Adrenal gland (tissue), 12 donors: ENCODE data around the gene OLAH. TPM values are rescaled to one million over a fixed set of nuclear protein-coding genes. Genes with fewer than 3 reads are reported as not detected.
A peak's percentile ranks its signal among the peaks of the same experiment; 100 is the strongest.
"Not testable (repeated sequence)": the region's sequence is repeated elsewhere in the genome, so short reads cannot be mapped to it uniquely, and the experiment has no call there.

Experiments
- DNase-seq, 7 donors: peaks; one replicate each; pipeline ENCODE4 v3.0.0-alpha.2; 2019 to 2020
- H3K27ac ChIP-seq, 5 donors: fragments of 200-600 bp; sonication (generic) in 4 of 5; 1 replicate in 3 of 5; 2 replicates in 2 of 5; pipeline versions ENCODE4 v1.5.1 to v1.8.0; 2016 to 2020; ENCODE audit warnings: mild to moderate bottlenecking in 1 of 5
- H3K27me3 ChIP-seq: fragments of 200-600 bp; 2 replicates; pipeline ENCODE4 v1.8.0; 2021
- H3K36me3 ChIP-seq, 2 donors: fragments of 200-600 bp; replicated peaks in 1 of 2; 1 replicate in 1 of 2; 2 replicates in 1 of 2; pipeline versions ENCODE4 v1.5.1 to v1.8.0; 2018 to 2022
- H3K4me1 ChIP-seq, 2 donors: fragments of 200-600 bp; replicated peaks in 1 of 2; 1 replicate in 1 of 2; 2 replicates in 1 of 2; pipeline versions ENCODE4 v1.5.1 to v1.8.0; 2018 to 2021
- H3K4me3 ChIP-seq, 4 donors: fragments of 200-600 bp; sonication (generic) in 3 of 4; one replicate each; pipeline ENCODE4 v1.5.1; 2016 to 2018
- H3K9me3 ChIP-seq, 3 donors: fragments of 200-600 bp; sonication (generic) in 1 of 3; replicated peaks in 1 of 3; 1 replicate in 2 of 3; 2 replicates in 1 of 3; pipeline versions ENCODE4 v1.5.1 to v1.8.0; 2016 to 2021
- CTCF ChIP-seq, 6 experiments: fragments of 450-650 bp in 4 of 6; fragments of 200-600 bp in 2 of 6; sonication (generic) in 1 of 6; IDR thresholded peaks; 1 replicate in 5 of 6; 2 replicates in 1 of 6; pipeline versions ENCODE4 v1.5.1 to v1.8.0; 2016 to 2021; ENCODE audit warnings: antibody characterized with exemption in 6 of 6, mild to moderate bottlenecking in 2 of 6, moderate library complexity in 1 of 6
- POLR2A ChIP-seq, 2 donors: fragments of 450-650 bp; IDR thresholded peaks; one replicate each; pipeline ENCODE4 v1.6.1; 2017; ENCODE audit warnings: antibody characterized with exemption in 2 of 2, mild to moderate bottlenecking in 2 of 2, moderate library complexity in 1 of 2
- WGBS, 4 donors: extraction: QIAGEN DNeasy Blood & Tissue Kit in 2 of 4; methylation state at CpG; one replicate each; pipeline versions ENCODE4 v1.1.5 to v1.1.7; 2013 to 2017; 5-methylcytosine and 5-hydroxymethylcytosine counted together
- intact Hi-C, 2 donors: fragments of 100-400 bp; cut with DNase I; formaldehyde crosslinking; loops; one replicate each; pipeline versions ENCODE4 v1.14.1 to v1.15.0; 2022 to 2023
- polyA plus RNA-seq, 3 donors: library from polyadenylated mRNA; stranded (reverse); fragments of 200-250 nt in 2 of 3; fragments of 350-450 nt in 1 of 3; fragmentation: Illumina TruSeq in 1 of 3; extraction: RNeasy Lipid Tissue Mini Kit (QIAGEN cat#74804) in 1 of 3; gene quantifications; one replicate each; pipeline ENCODE4 v1.2.3, GENCODE V29; 2013 to 2014
- total RNA-seq, 9 donors: library from RNA; depleted of rRNA in 4 of 9; stranded (reverse); fragments of >200 nt in 4 of 9; fragments of 120-200 nt in 1 of 9; fragmentation: NEBNext Ultra II Directional in 1 of 9; extraction: Animal tissue kit (Norgen Biotek cat#: 25700) in 1 of 9; gene quantifications; one replicate each; pipeline versions ENCODE4 v1.1.0 to v1.2.4, GENCODE V29; 2013 to 2023
- donor health status: healthy with polysubstance abuse.
- donor health status: Bipolar disorder and iron deficiency.
- donor health status: DM: yes; HTN: yes; CAD: no.
- donor health status: DM: no; HTN: no; CAD: no.
- donor health status: DM: no; HTN: no; CAD: no.
- donor health status: DM: yes; HTN: yes; CAD: no.

OLAH gene
- total and polyA plus RNA-seq, 12 donors, result 0.18 to 2.8 (median 0.68) TPM

GRCh38 chr10:15025040-15025439, 18.7 kb upstream of the OLAH start:
- DNase-seq, H3K36me3 ChIP-seq, H3K4me3 ChIP-seq, H3K27me3 ChIP-seq, H3K9me3 ChIP-seq, H3K4me1 ChIP-seq, H3K27ac ChIP-seq, intact Hi-C loops: not testable (repeated sequence)
- 86 to 91% (median 89%) methylated on average over 6 of the region's 6 CpGs for WGBS, 4 donors

GRCh38 chr10:15027741-15028140, 16.0 kb upstream of the OLAH start:
- WGBS, 4 donors, result 56 to 76% (median 70%) methylated on average over 3 of the region's 3 CpGs
- no peaks in the 10 kb centered on the region for H3K36me3 ChIP-seq
- no peaks in the 10 kb centered on the region for H3K4me1 ChIP-seq
- H3K27me3 ChIP-seq, result no peaks in the 10 kb centered on the region
- no peaks in the 10 kb centered on the region for H3K9me3 ChIP-seq
- no peak for TF ChIP-seq POLR2A (IDR thresholded peaks at IDR 0.05)
- TF ChIP-seq CTCF (IDR thresholded peaks at IDR 0.05), result no peak
- intact Hi-C loops, result no loop called here
- no peak overlapping the region for H3K27ac ChIP-seq
- no peak overlapping the region for H3K4me3 ChIP-seq
- no peak for DNase-seq

- Histone ChIP-seq H3K27ac (no peak overlapping the region), H3K4me1 (no peaks in the 10 kb centered on the region), H3K36me3 (no peaks in the 10 kb centered on the region), H3K9me3 (no peaks in the 10 kb centered on the region), H3K4me3 (no peak overlapping the region), H3K27me3 (no peaks in the 10 kb centered on the region)
- 69 to 76% (median 74%) methylated on average over 18 of the region's 18 CpGs for WGBS, 4 donors
- TF ChIP-seq CTCF (IDR thresholded peaks at IDR 0.05) (no peak), POLR2A (IDR thresholded peaks at IDR 0.05) (no peak)
- DNase-seq, result peak in 6 of 7 donors; percentile 18 to 63 (median 28)
- intact Hi-C loops, result no loop called here
These were observed 8.1 kb upstream of the OLAH start for GRCh38 chr10:15035385-15036301.

GRCh38 chr10:15037691-15038090, 6.1 kb upstream of the OLAH start:
- DNase-seq, result no peak
- H3K27ac ChIP-seq, result no peak overlapping the region
- no peaks in the 10 kb centered on the region for H3K9me3 ChIP-seq
- WGBS, 4 donors, result 57 to 94% (median 84%) methylated on average over 3 to 4 of the region's 4 CpGs
- no peak overlapping the region for H3K4me3 ChIP-seq
- H3K36me3 ChIP-seq, result no peaks in the 10 kb centered on the region
- no peaks in the 10 kb centered on the region for H3K27me3 ChIP-seq
- intact Hi-C loops, result no loop called here
- no peaks in the 10 kb centered on the region for H3K4me1 ChIP-seq
- TF ChIP-seq CTCF (IDR thresholded peaks at IDR 0.05), result no peak
- no peak for TF ChIP-seq POLR2A (IDR thresholded peaks at IDR 0.05)

GRCh38 chr10:15038416-15038815, 5.3 kb upstream of the OLAH start:
- WGBS, 4 donors, result 76 to 89% (median 83%) methylated on average over 10 of the region's 10 CpGs
- DNase-seq, result no peak
- no peak overlapping the region for H3K4me3 ChIP-seq
- TF ChIP-seq POLR2A (IDR thresholded peaks at IDR 0.05), result no peak
- TF ChIP-seq CTCF (IDR thresholded peaks at IDR 0.05), result no peak
- H3K36me3 ChIP-seq, result no peaks in the 10 kb centered on the region
- intact Hi-C loops, result no loop called here
- H3K4me1 ChIP-seq, result no peaks in the 10 kb centered on the region
- no peak overlapping the region for H3K27ac ChIP-seq
- H3K9me3 ChIP-seq, result no peaks in the 10 kb centered on the region
- H3K27me3 ChIP-seq, result no peaks in the 10 kb centered on the region
